Measurements from ENCODE around the gene IL26.

GRCh38 chr12:68237619-68238018 lies 12.0 kb upstream of the IL26 start:
- TF ChIP-seq EP300 (IDR thresholded peaks at IDR 0.05) (no peak), CTCF (IDR thresholded peaks at IDR 0.05) (no peak)
